ENCODE results near the gene PHF2.

DNA sequence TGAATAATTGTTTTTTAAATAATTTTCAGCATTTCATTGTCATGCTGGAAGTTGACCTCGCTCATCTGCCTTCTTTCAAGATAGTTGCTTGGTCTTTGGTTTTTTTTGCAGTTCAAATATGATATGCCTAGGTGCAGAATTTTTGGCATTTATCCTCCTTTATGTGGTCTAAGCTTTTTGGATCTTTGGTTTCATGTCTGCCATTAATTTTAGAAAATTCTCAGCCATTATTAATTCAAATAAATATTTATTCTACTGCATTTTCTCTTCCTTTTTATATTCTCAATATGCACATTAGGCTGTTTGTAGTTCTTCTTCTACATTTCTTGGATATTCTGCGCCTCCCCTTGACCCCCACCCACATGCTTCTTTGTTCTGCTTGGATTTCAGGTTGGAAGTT lies 63.6 kb downstream of the PHF2 start:
- TF ChIP-seq, protein P1, sequence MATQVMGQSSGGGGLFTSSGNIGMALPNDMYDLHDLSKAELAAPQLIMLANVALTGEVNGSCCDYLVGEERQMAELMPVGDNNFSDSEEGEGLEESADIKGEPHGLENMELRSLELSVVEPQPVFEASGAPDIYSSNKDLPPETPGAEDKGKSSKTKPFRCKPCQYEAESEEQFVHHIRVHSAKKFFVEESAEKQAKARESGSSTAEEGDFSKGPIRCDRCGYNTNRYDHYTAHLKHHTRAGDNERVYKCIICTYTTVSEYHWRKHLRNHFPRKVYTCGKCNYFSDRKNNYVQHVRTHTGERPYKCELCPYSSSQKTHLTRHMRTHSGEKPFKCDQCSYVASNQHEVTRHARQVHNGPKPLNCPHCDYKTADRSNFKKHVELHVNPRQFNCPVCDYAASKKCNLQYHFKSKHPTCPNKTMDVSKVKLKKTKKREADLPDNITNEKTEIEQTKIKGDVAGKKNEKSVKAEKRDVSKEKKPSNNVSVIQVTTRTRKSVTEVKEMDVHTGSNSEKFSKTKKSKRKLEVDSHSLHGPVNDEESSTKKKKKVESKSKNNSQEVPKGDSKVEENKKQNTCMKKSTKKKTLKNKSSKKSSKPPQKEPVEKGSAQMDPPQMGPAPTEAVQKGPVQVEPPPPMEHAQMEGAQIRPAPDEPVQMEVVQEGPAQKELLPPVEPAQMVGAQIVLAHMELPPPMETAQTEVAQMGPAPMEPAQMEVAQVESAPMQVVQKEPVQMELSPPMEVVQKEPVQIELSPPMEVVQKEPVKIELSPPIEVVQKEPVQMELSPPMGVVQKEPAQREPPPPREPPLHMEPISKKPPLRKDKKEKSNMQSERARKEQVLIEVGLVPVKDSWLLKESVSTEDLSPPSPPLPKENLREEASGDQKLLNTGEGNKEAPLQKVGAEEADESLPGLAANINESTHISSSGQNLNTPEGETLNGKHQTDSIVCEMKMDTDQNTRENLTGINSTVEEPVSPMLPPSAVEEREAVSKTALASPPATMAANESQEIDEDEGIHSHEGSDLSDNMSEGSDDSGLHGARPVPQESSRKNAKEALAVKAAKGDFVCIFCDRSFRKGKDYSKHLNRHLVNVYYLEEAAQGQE (IDR thresholded peaks at IDR 0.05; ENCODE audit: low read depth, low read length) = no peak
- TF ChIP-seq RFX5 (IDR thresholded peaks at IDR 0.05; ENCODE audit: low read length) (no peak), EP300 (IDR thresholded peaks at IDR 0.05; ENCODE audit: borderline replicate concordance in 1 of 2, low read depth in 1 of 2, low read length in 1 of 2) (no peak), TCF12 (IDR thresholded peaks at IDR 0.05) (no peak), SIN3A (IDR thresholded peaks at IDR 0.05; ENCODE audit: borderline replicate concordance, low read depth, low read length) (no peak), JUND (IDR thresholded peaks at IDR 0.05) (no peak), CTCF (IDR thresholded peaks at IDR 0.05) (no peak), POLR2AphosphoS5 (IDR thresholded peaks at IDR 0.05; ENCODE audit: low read depth, low read length) (no peak), RCOR1 (IDR thresholded peaks at IDR 0.05; ENCODE audit: low read length) (no peak)
- TF ChIP-seq, protein P2, sequence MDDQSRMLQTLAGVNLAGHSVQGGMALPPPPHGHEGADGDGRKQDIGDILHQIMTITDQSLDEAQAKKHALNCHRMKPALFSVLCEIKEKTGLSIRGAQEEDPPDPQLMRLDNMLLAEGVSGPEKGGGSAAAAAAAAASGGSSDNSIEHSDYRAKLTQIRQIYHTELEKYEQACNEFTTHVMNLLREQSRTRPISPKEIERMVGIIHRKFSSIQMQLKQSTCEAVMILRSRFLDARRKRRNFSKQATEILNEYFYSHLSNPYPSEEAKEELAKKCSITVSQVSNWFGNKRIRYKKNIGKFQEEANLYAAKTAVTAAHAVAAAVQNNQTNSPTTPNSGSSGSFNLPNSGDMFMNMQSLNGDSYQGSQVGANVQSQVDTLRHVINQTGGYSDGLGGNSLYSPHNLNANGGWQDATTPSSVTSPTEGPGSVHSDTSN (IDR thresholded peaks at IDR 0.05) = no peak

Measured in SK-N-SH (cell line).